H1 (cell line): ENCODE data around the gene TELO2. TPM values are rescaled to one million over a fixed set of nuclear protein-coding genes. Genes with fewer than 3 reads are reported as not detected.

Source experiments
- CTCF ChIA-PET: fragments of 300-600 bp; sonication (Branson Sonifier 250); formaldehyde crosslinking; loops from one replicate; lab custom pipeline; 2021; ENCODE audit not compliant: partially characterized antibody; lab: Charles Lee
- POLR2A ChIA-PET: fragments of 300-600 bp; sonication (Branson Sonifier 250); formaldehyde crosslinking; loops from one replicate; lab custom pipeline; 2021; ENCODE audit warnings: inconsistent platforms; ENCODE audit not compliant: partially characterized antibody; lab: Charles Lee
- DNase-seq, 2 experiments: peaks; one replicate each; pipeline versions ENCODE4 v3.0.0 to v3.0.0-alpha.2; 2010 to 2022; ENCODE audit warnings: low spot score in 2 of 2, low read depth in 1 of 2, mixed read lengths in 1 of 2
- FAIRE-seq: peaks from 2 replicates; lab custom pipeline; 2011; peaks lifted over from hg19 to GRCh38; lab: Jason Lieb, UNC
- H2AFZ ChIP-seq: 2 replicates; pipeline ENCODE4 v1.8.1; 2012; ENCODE audit warnings: low read length, inconsistent platforms
- H2AK5ac ChIP-seq: 2 replicates; pipeline ENCODE4 v1.6.1; 2013; ENCODE audit warnings: low read depth, low read length
- H2BK120ac ChIP-seq: replicated peaks from 2 replicates; pipeline ENCODE3; 2013; ENCODE audit warnings: low read depth, low read length, inconsistent platforms
- H2BK12ac ChIP-seq: 2 replicates; pipeline ENCODE4 v1.6.1; 2013; ENCODE audit warnings: low read depth, low read length
- H2BK15ac ChIP-seq: 2 replicates; pipeline ENCODE4 v1.6.1; 2013; ENCODE audit warnings: low read length
- H2BK20ac ChIP-seq: 2 replicates; pipeline ENCODE4 v1.6.1; 2013; ENCODE audit warnings: low read length
- H2BK5ac ChIP-seq: 2 replicates; pipeline ENCODE4 v1.6.1; 2013; ENCODE audit warnings: low read depth, low read length
- H3K14ac ChIP-seq: 2 replicates; pipeline ENCODE4 v1.6.1; 2013; ENCODE audit warnings: inconsistent platforms; ENCODE audit not compliant: insufficient read length
- H3K18ac ChIP-seq: 2 replicates; pipeline ENCODE4 v1.6.1; 2013; ENCODE audit warnings: low read length; ENCODE audit errors: extremely low read depth
- H3K23ac ChIP-seq: 2 replicates; pipeline ENCODE4 v1.6.1; 2013; ENCODE audit warnings: inconsistent platforms; ENCODE audit not compliant: insufficient read length
- H3K23me2 ChIP-seq: 2 replicates; pipeline ENCODE4 v1.6.1; 2013; ENCODE audit warnings: low read depth, low read length
- H3K27ac ChIP-seq: 2 replicates; pipeline ENCODE4 v1.6.1; 2011; ENCODE audit warnings: low read depth, low read length, inconsistent platforms
- H3K27me3 ChIP-seq, 4 experiments: replicated peaks in 1 of 4; 1 replicate in 1 of 4; 2 replicates in 3 of 4; pipeline versions ENCODE4 v1.6.1 to v1.8.1; 2011 to 2013; ENCODE audit warnings: low read length in 3 of 4, mild to moderate bottlenecking in 3 of 4, inconsistent platforms in 2 of 4, mixed read lengths in 2 of 4, moderate library complexity in 1 of 4; ENCODE audit not compliant: control insufficient read depth in 3 of 4, insufficient read depth in 3 of 4; ENCODE audit errors: extremely low read depth in 1 of 4
- H3K36me3 ChIP-seq, 4 experiments: 2 replicates each; pipeline versions ENCODE4 v1.6.1 to v1.8.1; 2011 to 2013; ENCODE audit warnings: mild to moderate bottlenecking in 4 of 4, low read length in 3 of 4, moderate library complexity in 2 of 4, control low read depth in 1 of 4, inconsistent platforms in 1 of 4; ENCODE audit not compliant: insufficient read depth in 4 of 4, control insufficient read depth in 2 of 4
- H3K4ac ChIP-seq: replicated peaks from 2 replicates; pipeline ENCODE3; 2013; ENCODE audit warnings: low read length, low read depth, mixed read lengths, inconsistent platforms; ENCODE audit not compliant: insufficient read length
- H3K4me1 ChIP-seq, 4 experiments: replicated peaks in 1 of 4; 1 replicate in 1 of 4; 2 replicates in 3 of 4; pipeline versions ENCODE4 v1.6.1 to v1.8.1; 2011 to 2013; ENCODE audit warnings: low read length in 3 of 4, inconsistent platforms in 2 of 4, mixed read lengths in 1 of 4; ENCODE audit not compliant: insufficient read depth in 4 of 4, control insufficient read depth in 3 of 4
- H3K4me2 ChIP-seq, 2 experiments: 2 replicates each; pipeline versions ENCODE4 v1.6.1 to v1.8.1; 2011 to 2013; ENCODE audit warnings: low read depth in 2 of 2, low read length in 2 of 2, control low read depth in 1 of 2, inconsistent platforms in 1 of 2, mild to moderate bottlenecking in 1 of 2; ENCODE audit not compliant: insufficient read depth in 1 of 2
- H3K4me3 ChIP-seq, 4 experiments: fragments of 200-600, 300-600 bp in 1 of 4; sonication (generic), shearing (Covaris generic), sonication (Bioruptor Twin) in 1 of 4; 2 replicates each; pipeline versions ENCODE4 v1.5.1 to v1.8.1; 2011 to 2016; ENCODE audit warnings: low read length in 4 of 4, low read depth in 3 of 4, control low read depth in 2 of 4, inconsistent platforms in 2 of 4, mild to moderate bottlenecking in 2 of 4, mixed read lengths in 1 of 4, moderate library complexity in 1 of 4; ENCODE audit not compliant: insufficient read depth in 2 of 4; ENCODE audit errors: extremely low read depth in 1 of 4
- H3K56ac ChIP-seq: replicated peaks from 2 replicates; pipeline ENCODE3; 2013; ENCODE audit warnings: low read depth, mild to moderate bottlenecking, mixed read lengths, low read length, inconsistent platforms; ENCODE audit not compliant: insufficient read length
- H3K79me1 ChIP-seq: 2 replicates; pipeline ENCODE4 v1.6.1; 2013; ENCODE audit warnings: low read depth, low read length, control low read depth
- H3K79me2 ChIP-seq, 2 experiments: 2 replicates each; pipeline versions ENCODE4 v1.6.1 to v1.8.1; 2012 to 2013; ENCODE audit warnings: low read length in 2 of 2, mild to moderate bottlenecking in 2 of 2, inconsistent platforms in 1 of 2; ENCODE audit not compliant: insufficient read depth in 2 of 2, control insufficient read depth in 1 of 2
- H3K9ac ChIP-seq, 4 experiments: replicated peaks in 1 of 4; 1 replicate in 1 of 4; 2 replicates in 3 of 4; pipeline versions ENCODE4 v1.6.1 to v1.8.1; 2011 to 2013; ENCODE audit warnings: low read depth in 3 of 4, low read length in 3 of 4, control low read depth in 2 of 4, mild to moderate bottlenecking in 2 of 4, moderate library complexity in 2 of 4, inconsistent platforms in 1 of 4; ENCODE audit errors: extremely low read depth in 1 of 4
- H3K9me3 ChIP-seq, 2 experiments: 2 replicates each; pipeline versions ENCODE4 v1.6.1 to v1.8.1; 2012 to 2013; ENCODE audit warnings: mild to moderate bottlenecking in 2 of 2, moderate library complexity in 2 of 2, control low read depth in 1 of 2, inconsistent platforms in 1 of 2, low read depth in 1 of 2, low read length in 1 of 2, mixed read lengths in 1 of 2; ENCODE audit not compliant: insufficient read depth in 2 of 2
- H4K20me1 ChIP-seq, 2 experiments: replicated peaks in 1 of 2; 2 replicates each; pipeline versions ENCODE3 to v1.8.1; 2011 to 2013; ENCODE audit warnings: inconsistent platforms in 2 of 2, low read length in 2 of 2, mild to moderate bottlenecking in 1 of 2; ENCODE audit not compliant: insufficient read depth in 2 of 2, control insufficient read depth in 1 of 2
- H4K5ac ChIP-seq: 2 replicates; pipeline ENCODE4 v1.6.1; 2013; ENCODE audit warnings: low read length, low read depth, mixed read lengths, inconsistent platforms; ENCODE audit not compliant: insufficient read length
- H4K8ac ChIP-seq: 2 replicates; pipeline ENCODE4 v1.8.0; 2013; ENCODE audit warnings: mild to moderate bottlenecking, moderate library complexity, low read length, inconsistent platforms; ENCODE audit not compliant: insufficient read depth; ENCODE audit errors: extremely low read depth
- H4K91ac ChIP-seq: replicated peaks from 2 replicates; pipeline ENCODE3; 2013; ENCODE audit warnings: low read length, mixed read lengths, inconsistent platforms; ENCODE audit not compliant: insufficient read length
- ATF3 ChIP-seq: IDR thresholded peaks from 2 replicates; pipeline ENCODE4 v1.6.1; 2011; ENCODE audit warnings: low read depth, mild to moderate bottlenecking, low read length; ENCODE audit not compliant: insufficient read depth
- CBX5 ChIP-seq: fragments of 300-800, 300-1000 bp; sonication (generic); IDR thresholded peaks from 2 replicates; pipeline ENCODE4 v1.7.1; 2016; ENCODE audit warnings: antibody characterized with exemption, low read length, low read depth
- CHD1 ChIP-seq: IDR thresholded peaks from 2 replicates; pipeline ENCODE4 v1.6.1; 2012; ENCODE audit warnings: low read depth, low read length, improper control_type of control experiment
- GTF2F1 ChIP-seq: IDR thresholded peaks from 2 replicates; pipeline ENCODE4 v1.6.1; 2012; ENCODE audit warnings: low read depth, low read length, improper control_type of control experiment, borderline replicate concordance
- JUN ChIP-seq: IDR thresholded peaks from 2 replicates; pipeline ENCODE4 v1.6.1; 2011; ENCODE audit warnings: low read depth, mild to moderate bottlenecking, improper control_type of control experiment, low read length
- MAFK ChIP-seq: IDR thresholded peaks from 2 replicates; pipeline ENCODE4 v1.6.1; 2012; ENCODE audit warnings: low read depth, mild to moderate bottlenecking, improper control_type of control experiment, low read length
- RAD21 ChIP-seq, 2 experiments: IDR thresholded peaks in 1 of 2; conservative IDR thresholded peaks in 1 of 2; 2 replicates each; pipeline ENCODE4 v1.6.1; 2011; ENCODE audit warnings: low read depth in 2 of 2, low read length in 2 of 2, improper control_type of control experiment in 1 of 2, inconsistent platforms in 1 of 2, mild to moderate bottlenecking in 1 of 2, moderate library complexity in 1 of 2
- SP2 ChIP-seq: IDR thresholded peaks from 2 replicates; pipeline ENCODE4 v1.6.1; 2012; ENCODE audit warnings: mild to moderate bottlenecking, low read length, inconsistent platforms
- TAF1 ChIP-seq: IDR thresholded peaks from 2 replicates; pipeline ENCODE4 v1.6.1; 2011; ENCODE audit warnings: mild to moderate bottlenecking, low read depth, low read length
- TEAD4 ChIP-seq: IDR thresholded peaks from 2 replicates; pipeline ENCODE4 v1.6.1; 2012; ENCODE audit warnings: low read depth, low read length, inconsistent platforms, mixed read lengths
- WGBS, 2 experiments: shearing (Covaris generic) in 1 of 2; methylation state at CpG; one replicate each; pipeline versions ENCODE4 v1.1.6 to v1.1.7; 2013 to 2015; ENCODE audit warnings: low lambda C conversion rate in 2 of 2, mixed read lengths in 2 of 2, inconsistent platforms in 1 of 2, low coverage in 1 of 2, missing lambda C conversion rate in 1 of 2; ENCODE audit not compliant: insufficient replicate concordance in 2 of 2, insufficient coverage in 1 of 2, insufficient read length in 1 of 2; ENCODE audit errors: extremely low coverage in 1 of 2, missing lambda C conversion rate in 1 of 2; 5-methylcytosine and 5-hydroxymethylcytosine counted together
- polyA plus RNA-seq, 7 experiments: library from polyadenylated mRNA; depleted of rRNA in 3 of 7; stranded (reverse) in 5 of 7; unstranded in 2 of 7; fragments of >200 nt in 5 of 7; fragments of 200-250 nt in 2 of 7; gene quantifications; 1 replicate in 5 of 7; 2 replicates in 1 of 7; 4 replicates in 1 of 7; pipeline versions ENCODE4 v1.2.1 to v1.2.3, GENCODE V29; 2011 to 2013; ENCODE audit warnings: missing spikeins in 2 of 7, mixed read lengths in 2 of 7
- total RNA-seq: library from RNA; stranded (reverse); fragmentation: NEBNext Ultra II Directional; extraction: Animal tissue kit (Norgen Biotek cat#: 25700); gene quantifications from 2 replicates; pipeline ENCODE4 v1.2.1, GENCODE V29; 2021

The TELO2 gene
- total and polyA plus RNA-seq, 2 of the 8 experiments (the other 6 are each of a cell fraction or from before 2014, with no cell fraction given) = 39.3 to 64.8 TPM

DNA sequence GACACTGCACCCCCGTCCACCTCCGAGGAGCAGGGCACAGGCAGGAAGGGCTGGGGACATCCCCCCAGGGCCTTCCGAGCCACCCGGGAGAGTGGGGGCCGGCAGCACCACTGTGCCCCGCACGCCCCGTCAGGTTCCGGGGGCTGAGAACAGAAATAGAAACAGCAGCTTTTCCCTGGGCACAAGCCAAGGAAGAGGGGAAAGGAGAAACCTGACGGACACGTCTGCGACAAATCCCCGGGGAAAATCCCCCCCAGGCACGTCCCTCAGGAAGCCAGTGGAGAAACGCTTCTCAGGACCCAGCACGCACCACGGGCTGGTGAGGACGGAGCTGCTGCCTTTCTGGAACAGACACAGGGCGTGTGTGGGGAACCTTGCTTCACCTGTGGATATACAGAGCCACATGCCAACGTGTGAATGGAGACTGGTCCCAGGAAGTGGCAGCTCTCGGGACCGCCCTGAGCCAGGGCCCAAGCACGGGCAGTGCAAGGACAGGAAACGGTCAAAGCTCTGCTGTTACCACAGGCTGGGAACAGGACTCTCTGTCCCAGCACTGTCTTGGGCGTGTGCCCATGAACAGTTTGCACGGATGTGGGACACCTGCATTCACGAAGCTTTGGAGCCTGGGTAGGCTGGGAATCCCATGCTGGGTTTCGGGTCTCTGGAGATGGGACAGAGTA, 39.1 kb downstream of the TELO2 start:
- Histone ChIP-seq H2BK15ac (no peak overlapping the region), H2BK5ac (no peak overlapping the region; the same call in 1 of the 2 replicates), H2BK120ac (no peak overlapping the region), H3K18ac (no peak overlapping the region), H3K79me2 (no peaks in the 10 kb centered on the region), H4K91ac (no peak overlapping the region), H3K9ac (no peak overlapping the region), H3K27me3 (no peaks in the 10 kb centered on the region), H3K4me3 (no peak overlapping the region)
- DNase-seq (no peak), FAIRE-seq (no peak)
- no peak for TF ChIP-seq CBX5
- no peak for TF ChIP-seq RAD21 (IDR thresholded peaks at IDR 0.05 in 1 of 2, conservative IDR thresholded peaks at IDR 0.05 in 1 of 2; ENCODE audit: low read depth in 2 of 2, low read length in 2 of 2)
- TF ChIP-seq TAF1 = no peak
- TF ChIP-seq ATF3 = no peak
- no peak for TF ChIP-seq MAFK
- no peak for TF ChIP-seq JUN
- TF ChIP-seq GTF2F1 = no peak
- no peak for TF ChIP-seq SP2
- no peak for TF ChIP-seq TEAD4
- TF ChIP-seq CHD1 = no peak
- TF ChIP-seq, all 59 proteins: peak for 0
- Histone ChIP-seq H2BK12ac (no peak overlapping the region), H3K36me3 (no peaks in the 10 kb centered on the region; a peak in 2 of 8 replicates), H4K8ac (no peak overlapping the region), H3K9me3 (no peaks in the 10 kb centered on the region), H2AK5ac (no peak overlapping the region), H3K27ac (no peak overlapping the region), H3K56ac (no peak overlapping the region), H3K23ac (no peak overlapping the region), H4K5ac (no peak overlapping the region), H2BK20ac (no peak overlapping the region), H3K4me1 (no peaks in the 10 kb centered on the region; a peak in 1 of 7 replicates), H3K79me1 (no peaks in the 10 kb centered on the region), H3K4me2 (no peak overlapping the region), H3K4ac (no peak overlapping the region), H4K20me1 (peaks cover 4 to 9% of the 10 kb centered on the region in 2 experiments), H3K14ac (no peak overlapping the region), H2AFZ (no peak overlapping the region), H3K23me2 (no peaks in the 10 kb centered on the region)
- 88% methylated on average over 26 of the region's 28 CpGs; no CpG with 5 or more reads in 1 of the 2 experiments for whole genome bisulfite sequencing, 2 experiments
- CTCF ChIA-PET = interaction anchor here (0.5 kb wide), 1 partner anchor 173 kb away, joined by 3 read pairs; no protein-coding TSS in a partner anchor
- POLR2A ChIA-PET = interaction anchor here (1.3 kb wide), 1 partner anchor 27 kb away, joined by 3 read pairs; no protein-coding TSS in a partner anchor
